IMR-90 (cell line): ENCODE measurements around the gene GCK.

Experiments used
- CHD1 ChIP-seq: IDR thresholded peaks from 2 replicates; pipeline ENCODE4 v1.6.1; 2012; ENCODE audit warnings: low read depth, low read length, improper control_type of control experiment
- MXI1 ChIP-seq: IDR thresholded peaks from 2 replicates; pipeline ENCODE4 v1.6.1; 2012; ENCODE audit warnings: low read depth, mild to moderate bottlenecking, low read length, moderate library complexity, borderline replicate concordance
- NFE2L2 ChIP-seq: fragments of 150-350 bp; IDR thresholded peaks from 2 replicates; pipeline ENCODE4 v1.6.1; 2016; ENCODE audit warnings: low read depth, mild to moderate bottlenecking, low read length
- POLR2A ChIP-seq: IDR thresholded peaks from 2 replicates; pipeline ENCODE4 v1.6.1; 2012; ENCODE audit warnings: mild to moderate bottlenecking, low read depth, low read length
- RFX5 ChIP-seq: IDR thresholded peaks from 2 replicates; pipeline ENCODE4 v1.8.0; 2012; ENCODE audit warnings: low read depth, mild to moderate bottlenecking, low read length, moderate library complexity
- SMC3 ChIP-seq: fragments of 150-350 bp; IDR thresholded peaks from 2 replicates; pipeline ENCODE4 v1.6.1; 2016; ENCODE audit warnings: low read depth, mild to moderate bottlenecking, antibody characterized with exemption, low read length, moderate library complexity
- TF ChIP-seq, protein P1 (sequence below): conservative IDR thresholded peaks from 2 replicates; pipeline ENCODE4 v1.5.1; 2012; ENCODE audit warnings: mild to moderate bottlenecking, low read depth, low read length, improper control_type of control experiment
- TF ChIP-seq, protein P2 (sequence below): fragments of 150-350 bp; IDR thresholded peaks from 2 replicates; pipeline ENCODE4 v1.6.1; 2017; ENCODE audit warnings: mild to moderate bottlenecking, antibody characterized with exemption, low read length, low read depth

DNA sequence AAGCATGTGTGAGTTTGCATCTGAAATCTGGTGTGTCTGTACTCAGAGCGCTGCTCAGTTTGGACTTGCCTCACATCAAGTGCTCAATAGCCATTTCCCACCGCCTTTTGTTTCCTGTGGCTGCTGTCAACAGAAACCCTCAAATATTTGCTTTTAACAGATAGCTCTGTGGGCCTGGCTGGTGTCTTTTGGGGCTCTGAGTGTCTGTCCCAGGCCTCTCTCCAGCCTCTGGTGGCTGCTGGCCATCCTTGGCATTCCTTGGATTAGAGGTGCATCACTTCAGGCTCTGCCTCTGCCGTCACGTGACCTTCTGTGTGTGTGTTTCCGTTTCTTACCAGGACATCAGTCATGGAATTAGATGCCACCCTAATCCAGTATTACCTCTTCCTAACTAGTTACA, 20.9 kb upstream of the GCK start:
- TF ChIP-seq, protein P1, sequence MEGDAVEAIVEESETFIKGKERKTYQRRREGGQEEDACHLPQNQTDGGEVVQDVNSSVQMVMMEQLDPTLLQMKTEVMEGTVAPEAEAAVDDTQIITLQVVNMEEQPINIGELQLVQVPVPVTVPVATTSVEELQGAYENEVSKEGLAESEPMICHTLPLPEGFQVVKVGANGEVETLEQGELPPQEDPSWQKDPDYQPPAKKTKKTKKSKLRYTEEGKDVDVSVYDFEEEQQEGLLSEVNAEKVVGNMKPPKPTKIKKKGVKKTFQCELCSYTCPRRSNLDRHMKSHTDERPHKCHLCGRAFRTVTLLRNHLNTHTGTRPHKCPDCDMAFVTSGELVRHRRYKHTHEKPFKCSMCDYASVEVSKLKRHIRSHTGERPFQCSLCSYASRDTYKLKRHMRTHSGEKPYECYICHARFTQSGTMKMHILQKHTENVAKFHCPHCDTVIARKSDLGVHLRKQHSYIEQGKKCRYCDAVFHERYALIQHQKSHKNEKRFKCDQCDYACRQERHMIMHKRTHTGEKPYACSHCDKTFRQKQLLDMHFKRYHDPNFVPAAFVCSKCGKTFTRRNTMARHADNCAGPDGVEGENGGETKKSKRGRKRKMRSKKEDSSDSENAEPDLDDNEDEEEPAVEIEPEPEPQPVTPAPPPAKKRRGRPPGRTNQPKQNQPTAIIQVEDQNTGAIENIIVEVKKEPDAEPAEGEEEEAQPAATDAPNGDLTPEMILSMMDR, result no peak
- TF ChIP-seq RFX5 (no peak), POLR2A (no peak), CHD1 (no peak), NFE2L2 (no peak), MXI1 (no peak), SMC3 (no peak)
- TF ChIP-seq, protein P2, sequence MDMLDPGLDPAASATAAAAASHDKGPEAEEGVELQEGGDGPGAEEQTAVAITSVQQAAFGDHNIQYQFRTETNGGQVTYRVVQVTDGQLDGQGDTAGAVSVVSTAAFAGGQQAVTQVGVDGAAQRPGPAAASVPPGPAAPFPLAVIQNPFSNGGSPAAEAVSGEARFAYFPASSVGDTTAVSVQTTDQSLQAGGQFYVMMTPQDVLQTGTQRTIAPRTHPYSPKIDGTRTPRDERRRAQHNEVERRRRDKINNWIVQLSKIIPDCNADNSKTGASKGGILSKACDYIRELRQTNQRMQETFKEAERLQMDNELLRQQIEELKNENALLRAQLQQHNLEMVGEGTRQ, result no peak
